ENCODE results near the gene EFNA1. TPM values are rescaled to one million over a fixed set of nuclear protein-coding genes. Genes with fewer than 3 reads are reported as not detected.
A peak's percentile ranks its signal among the peaks of the same experiment; 100 is the strongest.

Gene EFNA1
- polyA plus RNA-seq, 1 donor = 96.1 TPM

GRCh38 chr1:155093911-155094621 is 33.6 kb upstream of the EFNA1 start:
- Histone ChIP-seq H3K4me1 (ENCODE audit: control insufficient read depth, insufficient read depth, low read length) (peaks cover 17% of the 10 kb centered on the region), H3K4me3 (ENCODE audit: low read length) (no peak overlapping the region), H3K36me3 (ENCODE audit: control insufficient read depth, insufficient read depth, low read length) (no peaks in the 10 kb centered on the region), H3K9me3 (ENCODE audit: control insufficient read depth, low read depth, low read length) (no peaks in the 10 kb centered on the region), H3K27me3 (ENCODE audit: control insufficient read depth, insufficient read depth, low read length) (no peaks in the 10 kb centered on the region), H3K27ac (ENCODE audit: low read length) (peak overlapping the region; percentile 30)
- no CpG with 5 or more reads among the region's 13 CpGs for WGBS (ENCODE audit: insufficient coverage, low lambda C conversion rate)
- DNase-seq = peak in 1 of 2 donors; percentile 48

- no peak for DNase-seq
- Histone ChIP-seq H3K9me3 (ENCODE audit: control insufficient read depth, low read depth, low read length) (no peaks in the 10 kb centered on the region), H3K27ac (ENCODE audit: low read length) (no peak overlapping the region), H3K4me3 (ENCODE audit: low read length) (no peak overlapping the region), H3K36me3 (ENCODE audit: control insufficient read depth, insufficient read depth, low read length) (no peaks in the 10 kb centered on the region), H3K4me1 (ENCODE audit: control insufficient read depth, insufficient read depth, low read length) (peaks cover 17% of the 10 kb centered on the region), H3K27me3 (ENCODE audit: control insufficient read depth, insufficient read depth, low read length) (no peaks in the 10 kb centered on the region)
- WGBS (ENCODE audit: insufficient coverage, low lambda C conversion rate) = no CpG with 5 or more reads among the region's 2 CpGs
These were observed 33.1 kb upstream of the EFNA1 start for GRCh38 chr1:155094622-155094948.

GRCh38 chr1:155099331-155099730 is 28.3 kb upstream of the EFNA1 start:
- Histone ChIP-seq H3K27ac (ENCODE audit: low read length) (no peak overlapping the region), H3K4me3 (ENCODE audit: low read length) (no peak overlapping the region), H3K27me3 (ENCODE audit: control insufficient read depth, insufficient read depth, low read length) (no peaks in the 10 kb centered on the region), H3K9me3 (ENCODE audit: control insufficient read depth, low read depth, low read length) (no peaks in the 10 kb centered on the region), H3K36me3 (ENCODE audit: control insufficient read depth, insufficient read depth, low read length) (no peaks in the 10 kb centered on the region), H3K4me1 (ENCODE audit: control insufficient read depth, insufficient read depth, low read length) (peaks cover 6% of the 10 kb centered on the region)
- DNase-seq = no peak
- 86% methylated on average over 1 of the region's 7 CpGs for WGBS (ENCODE audit: insufficient coverage, low lambda C conversion rate)

- peaks cover 33% of the 10 kb centered on the region for H3K4me1 ChIP-seq (ENCODE audit: control insufficient read depth, insufficient read depth, low read length)
- H3K9me3 ChIP-seq (ENCODE audit: control insufficient read depth, low read depth, low read length) = no peaks in the 10 kb centered on the region
- 0% methylated on average over 1 of the region's 9 CpGs for WGBS (ENCODE audit: insufficient coverage, low lambda C conversion rate)
- no peak overlapping the region for H3K4me3 ChIP-seq (ENCODE audit: low read length)
- DNase-seq = no peak
- H3K36me3 ChIP-seq (ENCODE audit: control insufficient read depth, insufficient read depth, low read length) = no peaks in the 10 kb centered on the region
- no peak overlapping the region for H3K27ac ChIP-seq (ENCODE audit: low read length)
- H3K27me3 ChIP-seq (ENCODE audit: control insufficient read depth, insufficient read depth, low read length) = no peaks in the 10 kb centered on the region
These were observed 24.4 kb upstream of the EFNA1 start for GRCh38 chr1:155103325-155103724.

- DNase-seq = peak in 1 of 2 donors; percentile 54
- H3K4me3 ChIP-seq (ENCODE audit: low read length) = no peak overlapping the region
- no peaks in the 10 kb centered on the region for H3K9me3 ChIP-seq (ENCODE audit: control insufficient read depth, low read depth, low read length)
- 80% methylated on average over 1 of the region's 7 CpGs for WGBS (ENCODE audit: insufficient coverage, low lambda C conversion rate)
- peak overlapping the region; percentile 22 for H3K27ac ChIP-seq (ENCODE audit: low read length)
- H3K27me3 ChIP-seq (ENCODE audit: control insufficient read depth, insufficient read depth, low read length) = no peaks in the 10 kb centered on the region
- peaks cover 35% of the 10 kb centered on the region for H3K4me1 ChIP-seq (ENCODE audit: control insufficient read depth, insufficient read depth, low read length)
- no peaks in the 10 kb centered on the region for H3K36me3 ChIP-seq (ENCODE audit: control insufficient read depth, insufficient read depth, low read length)
These were observed 22.8 kb upstream of the EFNA1 start for GRCh38 chr1:155104605-155105534.

- H3K27me3 ChIP-seq (ENCODE audit: control insufficient read depth, insufficient read depth, low read length) = no peaks in the 10 kb centered on the region
- H3K27ac ChIP-seq (ENCODE audit: low read length) = peak overlapping the region; percentile 22
- no peak overlapping the region for H3K4me3 ChIP-seq (ENCODE audit: low read length)
- no peaks in the 10 kb centered on the region for H3K9me3 ChIP-seq (ENCODE audit: control insufficient read depth, low read depth, low read length)
- H3K36me3 ChIP-seq (ENCODE audit: control insufficient read depth, insufficient read depth, low read length) = no peaks in the 10 kb centered on the region
- no CpG with 5 or more reads among the region's 7 CpGs for WGBS (ENCODE audit: insufficient coverage, low lambda C conversion rate)
- H3K4me1 ChIP-seq (ENCODE audit: control insufficient read depth, insufficient read depth, low read length) = peaks cover 35% of the 10 kb centered on the region
- peak in 1 of 2 donors; percentile 50 for DNase-seq
These were observed 22.1 kb upstream of the EFNA1 start for GRCh38 chr1:155105604-155106011.

GRCh38 chr1:155106862-155107261 is 20.8 kb upstream of the EFNA1 start:
- 58% methylated on average over 2 of the region's 6 CpGs for WGBS (ENCODE audit: insufficient coverage, low lambda C conversion rate)
- Histone ChIP-seq H3K27ac (ENCODE audit: low read length) (peak overlapping the region; percentile 93), H3K36me3 (ENCODE audit: control insufficient read depth, insufficient read depth, low read length) (no peaks in the 10 kb centered on the region), H3K27me3 (ENCODE audit: control insufficient read depth, insufficient read depth, low read length) (no peaks in the 10 kb centered on the region), H3K4me3 (ENCODE audit: low read length) (no peak overlapping the region), H3K9me3 (ENCODE audit: control insufficient read depth, low read depth, low read length) (no peaks in the 10 kb centered on the region), H3K4me1 (ENCODE audit: control insufficient read depth, insufficient read depth, low read length) (peaks cover 35% of the 10 kb centered on the region)
- DNase-seq = no peak

- H3K4me1 ChIP-seq (ENCODE audit: control insufficient read depth, insufficient read depth, low read length) = peaks cover 32% of the 10 kb centered on the region
- DNase-seq = peak; percentile 89 to 93
- no peaks in the 10 kb centered on the region for H3K36me3 ChIP-seq (ENCODE audit: control insufficient read depth, insufficient read depth, low read length)
- H3K27me3 ChIP-seq (ENCODE audit: control insufficient read depth, insufficient read depth, low read length) = no peaks in the 10 kb centered on the region
- H3K4me3 ChIP-seq (ENCODE audit: low read length) = no peak overlapping the region
- 100% methylated on average over 1 of the region's 12 CpGs for WGBS (ENCODE audit: insufficient coverage, low lambda C conversion rate)
- H3K27ac ChIP-seq (ENCODE audit: low read length) = peak overlapping the region; percentile 93
- H3K9me3 ChIP-seq (ENCODE audit: control insufficient read depth, low read depth, low read length) = no peaks in the 10 kb centered on the region
These were observed 20.1 kb upstream of the EFNA1 start for GRCh38 chr1:155107309-155108264.

- no CpG with 5 or more reads among the region's 5 CpGs for WGBS (ENCODE audit: insufficient coverage, low lambda C conversion rate)
- Histone ChIP-seq H3K9me3 (ENCODE audit: control insufficient read depth, low read depth, low read length) (no peaks in the 10 kb centered on the region), H3K27ac (ENCODE audit: low read length) (peak overlapping the region; percentile 93), H3K36me3 (ENCODE audit: control insufficient read depth, insufficient read depth, low read length) (no peaks in the 10 kb centered on the region), H3K4me3 (ENCODE audit: low read length) (no peak overlapping the region), H3K4me1 (ENCODE audit: control insufficient read depth, insufficient read depth, low read length) (peaks cover 30% of the 10 kb centered on the region), H3K27me3 (ENCODE audit: control insufficient read depth, insufficient read depth, low read length) (no peaks in the 10 kb centered on the region)
- DNase-seq = peak in 1 of 2 donors; percentile 53
These were observed 19.4 kb upstream of the EFNA1 start for GRCh38 chr1:155108296-155108695.

GRCh38 chr1:155110381-155110780 is 17.3 kb upstream of the EFNA1 start:
- Histone ChIP-seq H3K4me3 (ENCODE audit: low read length) (no peak overlapping the region), H3K9me3 (ENCODE audit: control insufficient read depth, low read depth, low read length) (no peaks in the 10 kb centered on the region), H3K36me3 (ENCODE audit: control insufficient read depth, insufficient read depth, low read length) (no peaks in the 10 kb centered on the region), H3K4me1 (ENCODE audit: control insufficient read depth, insufficient read depth, low read length) (peaks cover 28% of the 10 kb centered on the region), H3K27ac (ENCODE audit: low read length) (no peak overlapping the region), H3K27me3 (ENCODE audit: control insufficient read depth, insufficient read depth, low read length) (no peaks in the 10 kb centered on the region)
- WGBS (ENCODE audit: insufficient coverage, low lambda C conversion rate) = 73% methylated on average over 6 of the region's 8 CpGs
- no peak for DNase-seq

Data from large intestine (tissue), 3 donors.